A549 (cell line): ENCODE results near the gene TOMM6.

Experiments used
- BHLHE40 ChIP-seq: IDR thresholded peaks from 2 replicates; pipeline ENCODE4 v1.6.1; 2012; ENCODE audit warnings: low read depth, low read length, inconsistent platforms
- CTCF ChIP-seq: fragments of >200 bp; sonication (Bioruptor Twin); formaldehyde crosslinking; IDR thresholded peaks from 3 replicates; pipeline ENCODE4 v1.5.1; 2016
- EP300 ChIP-seq, 2 experiments: fragments of >200 bp; sonication (Bioruptor Twin); formaldehyde crosslinking; IDR thresholded peaks; 2 replicates in 1 of 2; 3 replicates in 1 of 2; pipeline ENCODE4 v1.6.1; 2016 to 2017
- JUN ChIP-seq, 2 experiments: fragments of >200 bp; sonication (Bioruptor Twin); formaldehyde crosslinking; IDR thresholded peaks; 2 replicates in 1 of 2; 3 replicates in 1 of 2; pipeline ENCODE4 v1.6.1; 2016 to 2017
- PBX3 ChIP-seq: IDR thresholded peaks from 2 replicates; pipeline ENCODE4 v1.6.1; 2012
- POLR2A ChIP-seq: IDR thresholded peaks from 2 replicates; pipeline ENCODE4 v1.6.1; 2012; ENCODE audit warnings: mild to moderate bottlenecking, low read length

DNA sequence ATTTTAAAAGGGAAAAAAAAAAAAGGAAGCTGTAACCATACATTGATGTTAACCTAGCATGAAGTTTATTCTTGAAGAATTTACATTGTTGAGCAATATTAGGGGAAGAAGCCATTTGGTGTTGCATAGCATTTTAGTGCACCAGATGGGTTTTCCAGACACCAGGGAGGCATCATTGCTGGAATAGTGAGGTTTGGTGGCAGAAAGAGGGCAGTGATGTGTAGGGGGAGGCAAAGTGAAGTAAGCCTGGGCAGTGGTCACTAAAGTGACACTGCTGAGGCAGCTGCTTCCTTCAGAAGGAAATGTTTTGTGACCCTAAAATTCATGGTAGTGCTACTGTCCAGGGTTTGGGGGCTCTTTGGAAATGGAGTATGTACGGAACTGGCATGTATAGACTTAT is 2.6 kb downstream of the TOMM6 start:
- TF ChIP-seq CTCF: no peak
- TF ChIP-seq BHLHE40: no peak
- TF ChIP-seq PBX3: no peak
- no peak for TF ChIP-seq EP300 (IDR thresholded peaks at IDR 0.05)
- TF ChIP-seq JUN (IDR thresholded peaks at IDR 0.05): no peak
- TF ChIP-seq POLR2A: no peak
